Adrenal gland (tissue), 12 donors: ENCODE results near the gene DCHS1. TPM values are rescaled to one million over a fixed set of nuclear protein-coding genes. Genes with fewer than 3 reads are reported as not detected.

Experiments
- DNase-seq, 7 donors: peaks; one replicate each; pipeline ENCODE4 v3.0.0-alpha.2; 2019 to 2020
- H3K27ac ChIP-seq, 5 donors: fragments of 200-600 bp; sonication (generic) in 4 of 5; 1 replicate in 3 of 5; 2 replicates in 2 of 5; pipeline versions ENCODE4 v1.5.1 to v1.8.0; 2016 to 2020; ENCODE audit warnings: mild to moderate bottlenecking in 1 of 5
- H3K27me3 ChIP-seq: fragments of 200-600 bp; 2 replicates; pipeline ENCODE4 v1.8.0; 2021
- H3K36me3 ChIP-seq, 2 donors: fragments of 200-600 bp; replicated peaks in 1 of 2; 1 replicate in 1 of 2; 2 replicates in 1 of 2; pipeline versions ENCODE4 v1.5.1 to v1.8.0; 2018 to 2022
- H3K4me1 ChIP-seq, 2 donors: fragments of 200-600 bp; replicated peaks in 1 of 2; 1 replicate in 1 of 2; 2 replicates in 1 of 2; pipeline versions ENCODE4 v1.5.1 to v1.8.0; 2018 to 2021
- H3K4me3 ChIP-seq, 4 donors: fragments of 200-600 bp; sonication (generic) in 3 of 4; one replicate each; pipeline ENCODE4 v1.5.1; 2016 to 2018
- H3K9me3 ChIP-seq, 3 donors: fragments of 200-600 bp; sonication (generic) in 1 of 3; replicated peaks in 1 of 3; 1 replicate in 2 of 3; 2 replicates in 1 of 3; pipeline versions ENCODE4 v1.5.1 to v1.8.0; 2016 to 2021
- POLR2A ChIP-seq, 2 donors: fragments of 450-650 bp; IDR thresholded peaks; one replicate each; pipeline ENCODE4 v1.6.1; 2017; ENCODE audit warnings: antibody characterized with exemption in 2 of 2, mild to moderate bottlenecking in 2 of 2, moderate library complexity in 1 of 2
- WGBS, 4 donors: extraction: QIAGEN DNeasy Blood & Tissue Kit in 2 of 4; methylation state at CpG; one replicate each; pipeline versions ENCODE4 v1.1.5 to v1.1.7; 2013 to 2017; 5-methylcytosine and 5-hydroxymethylcytosine counted together
- intact Hi-C, 2 donors: fragments of 100-400 bp; cut with DNase I; formaldehyde crosslinking; loops; one replicate each; pipeline versions ENCODE4 v1.14.1 to v1.15.0; 2022 to 2023
- polyA plus RNA-seq, 3 donors: library from polyadenylated mRNA; stranded (reverse); fragments of 200-250 nt in 2 of 3; fragments of 350-450 nt in 1 of 3; fragmentation: Illumina TruSeq in 1 of 3; extraction: RNeasy Lipid Tissue Mini Kit (QIAGEN cat#74804) in 1 of 3; gene quantifications; one replicate each; pipeline ENCODE4 v1.2.3, GENCODE V29; 2013 to 2014
- total RNA-seq, 9 donors: library from RNA; depleted of rRNA in 4 of 9; stranded (reverse); fragments of >200 nt in 4 of 9; fragments of 120-200 nt in 1 of 9; fragmentation: NEBNext Ultra II Directional in 1 of 9; extraction: Animal tissue kit (Norgen Biotek cat#: 25700) in 1 of 9; gene quantifications; one replicate each; pipeline versions ENCODE4 v1.1.0 to v1.2.4, GENCODE V29; 2013 to 2023
- TF ChIP-seq, protein P1 (sequence below), 6 experiments: fragments of 450-650 bp in 4 of 6; fragments of 200-600 bp in 2 of 6; sonication (generic) in 1 of 6; IDR thresholded peaks; 1 replicate in 5 of 6; 2 replicates in 1 of 6; pipeline versions ENCODE4 v1.5.1 to v1.8.0; 2016 to 2021; ENCODE audit warnings: antibody characterized with exemption in 6 of 6, mild to moderate bottlenecking in 2 of 6, moderate library complexity in 1 of 6
- donor health status: healthy with polysubstance abuse.
- donor health status: Bipolar disorder and iron deficiency.
- donor health status: DM: yes; HTN: yes; CAD: no.
- donor health status: DM: no; HTN: no; CAD: no.
- donor health status: DM: no; HTN: no; CAD: no.
- donor health status: DM: yes; HTN: yes; CAD: no.

DCHS1 gene
- total and polyA plus RNA-seq, 12 donors = 1.3 to 15.3 (median 11.3) TPM

DNA sequence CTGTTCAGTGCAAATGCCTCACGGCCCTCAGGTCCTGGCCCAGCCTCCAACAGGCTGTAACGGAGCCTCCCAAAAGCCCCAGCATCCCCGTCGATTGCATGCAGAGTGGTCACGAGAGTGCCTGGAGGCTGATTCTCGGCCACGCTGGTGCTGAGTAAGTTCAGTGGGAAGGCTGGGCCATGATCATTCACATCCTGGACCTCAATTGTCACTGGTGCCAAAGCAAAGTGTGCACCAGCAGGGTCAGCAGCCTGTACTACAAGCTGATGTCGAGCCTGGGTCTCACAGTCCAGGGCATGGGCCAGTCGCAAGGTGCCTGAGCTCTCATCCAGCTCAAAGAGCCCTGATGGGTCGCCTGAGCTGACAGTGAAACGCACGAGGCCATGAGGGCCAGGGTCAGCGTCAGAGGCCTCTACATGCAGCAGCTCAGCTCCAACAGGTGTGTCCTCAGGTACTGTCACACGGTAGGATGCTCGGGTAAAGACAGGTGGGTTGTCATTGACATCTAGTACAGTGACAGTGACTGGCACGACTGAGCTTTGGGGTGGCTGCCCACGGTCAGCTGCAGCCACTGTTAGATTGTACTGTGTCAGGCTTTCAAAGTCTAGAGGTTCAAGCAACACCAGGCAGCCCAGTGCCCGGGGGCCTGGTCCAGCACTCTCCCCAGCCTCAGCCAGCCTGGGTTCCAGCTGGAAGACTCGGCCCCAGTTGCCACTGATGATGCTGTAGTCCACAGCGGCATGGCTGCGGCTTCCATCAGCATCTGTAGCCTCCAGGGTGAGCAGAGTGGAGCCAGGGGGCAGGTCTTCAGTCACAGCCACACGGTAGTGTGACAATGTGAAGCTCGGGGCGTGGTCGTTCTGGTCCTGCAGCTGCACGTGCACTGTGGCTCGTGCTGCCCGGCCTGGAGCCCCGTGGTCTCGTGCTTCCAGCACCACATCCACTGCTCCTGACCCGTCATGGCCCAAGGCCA lies 31.9 kb downstream of the DCHS1 start:
- peaks cover 0 to 5% of the 10 kb centered on the region in 2 donors for H3K4me1 ChIP-seq
- no peaks in the 10 kb centered on the region for H3K27me3 ChIP-seq
- TF ChIP-seq, protein P1, sequence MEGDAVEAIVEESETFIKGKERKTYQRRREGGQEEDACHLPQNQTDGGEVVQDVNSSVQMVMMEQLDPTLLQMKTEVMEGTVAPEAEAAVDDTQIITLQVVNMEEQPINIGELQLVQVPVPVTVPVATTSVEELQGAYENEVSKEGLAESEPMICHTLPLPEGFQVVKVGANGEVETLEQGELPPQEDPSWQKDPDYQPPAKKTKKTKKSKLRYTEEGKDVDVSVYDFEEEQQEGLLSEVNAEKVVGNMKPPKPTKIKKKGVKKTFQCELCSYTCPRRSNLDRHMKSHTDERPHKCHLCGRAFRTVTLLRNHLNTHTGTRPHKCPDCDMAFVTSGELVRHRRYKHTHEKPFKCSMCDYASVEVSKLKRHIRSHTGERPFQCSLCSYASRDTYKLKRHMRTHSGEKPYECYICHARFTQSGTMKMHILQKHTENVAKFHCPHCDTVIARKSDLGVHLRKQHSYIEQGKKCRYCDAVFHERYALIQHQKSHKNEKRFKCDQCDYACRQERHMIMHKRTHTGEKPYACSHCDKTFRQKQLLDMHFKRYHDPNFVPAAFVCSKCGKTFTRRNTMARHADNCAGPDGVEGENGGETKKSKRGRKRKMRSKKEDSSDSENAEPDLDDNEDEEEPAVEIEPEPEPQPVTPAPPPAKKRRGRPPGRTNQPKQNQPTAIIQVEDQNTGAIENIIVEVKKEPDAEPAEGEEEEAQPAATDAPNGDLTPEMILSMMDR (IDR thresholded peaks at IDR 0.05) = no peak
- TF ChIP-seq POLR2A (IDR thresholded peaks at IDR 0.05) = no peak
- peak in 1 of 7 donors; percentile 10 for DNase-seq
- H3K27ac ChIP-seq = no peak overlapping the region
- 83 to 91% (median 88%) methylated on average over 14 to 31 of the region's 31 CpGs for WGBS, 4 donors
- H3K4me3 ChIP-seq = no peak overlapping the region
- H3K36me3 ChIP-seq = no peaks in the 10 kb centered on the region
- H3K9me3 ChIP-seq = no peaks in the 10 kb centered on the region
- intact Hi-C loops = no loop called here

DNA sequence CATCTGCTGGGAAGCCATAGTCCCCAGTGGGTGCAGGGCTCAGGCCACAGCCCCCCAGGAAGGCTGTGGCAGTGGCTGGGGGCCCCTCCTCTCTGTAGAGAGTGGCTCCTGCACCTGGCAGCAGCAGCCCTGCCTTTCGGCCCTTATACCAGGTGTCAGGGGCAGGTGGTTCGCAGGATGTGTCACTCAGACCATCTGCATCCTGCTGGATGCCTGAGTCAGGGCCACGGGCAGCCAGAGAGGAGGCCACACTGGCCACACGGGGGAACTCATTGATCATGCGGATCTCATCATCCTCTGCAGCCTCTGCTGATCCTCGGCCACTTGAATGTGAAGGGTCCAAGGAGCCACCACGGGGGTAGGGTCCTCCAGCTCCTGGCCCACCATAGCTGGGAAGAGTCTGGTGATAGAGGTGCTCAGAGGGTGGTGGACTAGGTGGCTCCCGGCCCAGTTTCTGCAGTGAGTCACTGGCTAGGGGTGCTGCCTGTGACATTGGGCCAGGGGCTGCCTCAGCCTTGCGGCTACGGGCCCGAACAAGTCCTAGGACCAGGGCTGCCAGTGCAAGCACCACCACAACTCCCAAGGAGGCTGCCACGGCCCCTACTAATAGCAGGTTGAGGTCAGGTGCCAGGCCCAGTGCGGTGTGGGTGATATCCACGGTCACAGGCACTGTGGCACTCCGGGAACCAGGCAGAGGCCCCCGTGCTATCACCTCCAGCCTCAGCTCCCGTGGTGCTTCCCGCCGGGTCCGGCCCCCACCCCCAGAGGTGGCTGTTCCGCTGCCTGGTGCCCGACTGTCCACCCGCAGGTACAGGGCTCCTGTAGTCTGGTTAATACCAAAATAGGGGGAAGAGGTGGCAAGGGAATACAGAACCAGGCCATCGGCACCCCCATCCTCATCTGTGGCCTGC lies 33.1 kb downstream of the DCHS1 start:
- Histone ChIP-seq H3K9me3 (no peaks in the 10 kb centered on the region), H3K27me3 (no peaks in the 10 kb centered on the region), H3K36me3 (no peaks in the 10 kb centered on the region), H3K4me1 (peaks cover 5 to 10% of the 10 kb centered on the region in 2 donors), H3K27ac (no peak overlapping the region), H3K4me3 (no peak overlapping the region)
- intact Hi-C loops = no loop called here
- TF ChIP-seq, protein P1 (IDR thresholded peaks at IDR 0.05) = no peak
- TF ChIP-seq POLR2A (IDR thresholded peaks at IDR 0.05) = no peak
- peak in 1 of 7 donors; percentile 15 for DNase-seq
- WGBS, 4 donors = 81 to 94% (median 87%) methylated on average over 5 to 24 of the region's 24 CpGs

DNA sequence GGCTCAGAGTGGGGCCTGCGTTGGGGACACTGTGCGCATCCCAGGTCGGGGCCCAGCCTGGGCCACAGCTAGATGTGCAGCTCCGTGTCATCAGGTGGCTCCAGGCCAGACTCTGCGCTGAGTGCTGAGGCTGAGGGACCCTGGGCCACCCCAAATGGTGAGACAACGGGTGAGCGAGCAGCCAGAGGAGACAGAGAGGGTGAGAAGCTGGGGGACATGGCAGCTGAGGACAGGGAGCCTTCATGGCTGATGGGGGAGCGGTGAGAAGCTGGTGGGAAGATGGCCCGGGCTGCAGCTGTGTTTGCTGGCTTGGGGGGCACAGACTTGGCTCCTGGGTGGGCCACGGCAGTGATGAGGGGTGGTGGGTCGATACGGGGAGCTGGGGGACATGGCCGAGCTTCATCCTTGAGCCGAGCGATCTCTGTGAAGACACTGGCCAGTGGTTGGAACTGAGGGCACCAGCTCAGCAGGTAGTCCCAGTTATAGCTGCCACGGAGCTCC lies 33.8 kb downstream of the DCHS1 start:
- no peak for DNase-seq
- no peak for TF ChIP-seq POLR2A (IDR thresholded peaks at IDR 0.05)
- TF ChIP-seq, protein P1 (IDR thresholded peaks at IDR 0.05) = no peak
- Histone ChIP-seq H3K27me3 (no peaks in the 10 kb centered on the region), H3K9me3 (no peaks in the 10 kb centered on the region), H3K4me3 (no peak overlapping the region), H3K27ac (no peak overlapping the region), H3K36me3 (peaks cover 0 to 2% of the 10 kb centered on the region in 2 donors), H3K4me1 (peaks cover 6 to 18% of the 10 kb centered on the region in 2 donors)
- intact Hi-C loops = no loop called here
- 88 to 93% (median 89%) methylated on average over 11 to 16 of the region's 16 CpGs for WGBS, 4 donors

DNA sequence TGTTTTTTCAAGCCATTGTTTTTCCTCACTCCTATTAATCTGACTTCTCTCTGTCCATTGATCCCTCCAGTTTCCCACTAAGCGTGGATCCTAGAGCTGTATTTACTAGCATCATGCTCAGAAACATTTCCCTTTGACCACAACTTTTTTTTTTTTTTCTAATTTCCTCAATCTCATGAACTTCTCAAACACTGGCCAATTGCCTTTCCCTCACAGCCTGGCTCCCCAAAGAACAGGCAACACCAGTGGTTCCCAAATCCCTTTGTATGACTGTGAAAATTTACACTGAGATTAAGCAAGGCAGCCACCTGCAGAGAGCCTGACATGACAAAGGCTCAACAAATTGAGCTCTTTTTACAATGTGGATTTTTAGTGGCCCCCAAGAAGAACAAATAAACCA lies 35.0 kb downstream of the DCHS1 start:
- Histone ChIP-seq H3K9me3 (no peaks in the 10 kb centered on the region), H3K36me3 (peaks cover 0 to 14% of the 10 kb centered on the region in 2 donors), H3K27ac (no peak overlapping the region), H3K4me1 (peaks cover 6 to 19% of the 10 kb centered on the region in 2 donors), H3K4me3 (no peak overlapping the region), H3K27me3 (no peaks in the 10 kb centered on the region)
- intact Hi-C loops = no loop called here
- WGBS, 4 donors = 34 to 82% (median 79%) methylated on average over 1 of the region's 1 CpG
- TF ChIP-seq, protein P1 (IDR thresholded peaks at IDR 0.05) = no peak
- TF ChIP-seq POLR2A (IDR thresholded peaks at IDR 0.05) = no peak
- peak in 1 of 7 donors; percentile 13 for DNase-seq
